ENCODE measurements around the gene CSMD2. TPM values are rescaled to one million over a fixed set of nuclear protein-coding genes. Genes with fewer than 3 reads are reported as not detected.

Gene CSMD2
- total and polyA plus RNA-seq, 2 donors (not counting 1 experiment from before 2014, with no cell fraction given) = 2.2 to 7.6 TPM

DNA sequence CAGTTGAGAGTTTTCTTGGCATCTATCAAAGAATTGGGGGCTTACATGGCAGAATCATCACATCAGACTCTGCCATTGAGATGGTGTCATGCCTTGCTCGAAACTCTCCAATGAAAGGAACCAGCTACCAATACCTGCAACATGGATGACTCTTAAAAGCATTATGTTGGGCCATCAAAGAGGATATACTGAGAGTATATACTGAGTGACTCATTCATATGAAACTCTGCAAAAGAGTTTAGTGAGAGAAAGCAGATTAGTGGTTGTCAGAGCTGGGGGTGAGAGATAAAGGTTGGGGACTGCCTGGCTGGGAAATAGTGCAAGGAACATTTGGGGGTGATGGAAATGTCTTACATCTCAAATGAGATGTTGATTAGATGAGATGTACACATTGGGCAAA, 315.8 kb downstream of the CSMD2 start:
- H3K4me1 ChIP-seq (ENCODE audit: control insufficient read depth, extremely low read depth, insufficient read depth, low read length) = no peaks in the 10 kb centered on the region
- H3K36me3 ChIP-seq (ENCODE audit: control insufficient read depth, insufficient read depth, low read length) = no peaks in the 10 kb centered on the region
- H2AFZ ChIP-seq (ENCODE audit: low read length) = no peak overlapping the region
- H3K79me2 ChIP-seq (ENCODE audit: control insufficient read depth, insufficient read depth, low read length) = no peaks in the 10 kb centered on the region
- H3K4me2 ChIP-seq (ENCODE audit: extremely low read depth, insufficient read depth, low read length) = no peak overlapping the region
- no peak overlapping the region for H3K9ac ChIP-seq (ENCODE audit: insufficient read depth, low read length)
- H4K20me1 ChIP-seq (ENCODE audit: control insufficient read depth, extremely low read depth, insufficient read depth, low read length) = no peaks in the 10 kb centered on the region
- H3K27ac ChIP-seq (ENCODE audit: insufficient read depth, low read length) = no peak overlapping the region
- no peaks in the 10 kb centered on the region for H3K27me3 ChIP-seq (ENCODE audit: control insufficient read depth, insufficient read depth, low read length)
- no peak overlapping the region for H3K4me3 ChIP-seq (replicated peaks in 1 of 4; ENCODE audit: control extremely low read depth in 1 of 4, insufficient read depth in 1 of 4, low read depth in 3 of 4, low read length in 4 of 4)
- TF ChIP-seq EZH2 (IDR thresholded peaks at IDR 0.05; ENCODE audit: low read length, missing control alignments) = no peak
- TF ChIP-seq, protein P1, sequence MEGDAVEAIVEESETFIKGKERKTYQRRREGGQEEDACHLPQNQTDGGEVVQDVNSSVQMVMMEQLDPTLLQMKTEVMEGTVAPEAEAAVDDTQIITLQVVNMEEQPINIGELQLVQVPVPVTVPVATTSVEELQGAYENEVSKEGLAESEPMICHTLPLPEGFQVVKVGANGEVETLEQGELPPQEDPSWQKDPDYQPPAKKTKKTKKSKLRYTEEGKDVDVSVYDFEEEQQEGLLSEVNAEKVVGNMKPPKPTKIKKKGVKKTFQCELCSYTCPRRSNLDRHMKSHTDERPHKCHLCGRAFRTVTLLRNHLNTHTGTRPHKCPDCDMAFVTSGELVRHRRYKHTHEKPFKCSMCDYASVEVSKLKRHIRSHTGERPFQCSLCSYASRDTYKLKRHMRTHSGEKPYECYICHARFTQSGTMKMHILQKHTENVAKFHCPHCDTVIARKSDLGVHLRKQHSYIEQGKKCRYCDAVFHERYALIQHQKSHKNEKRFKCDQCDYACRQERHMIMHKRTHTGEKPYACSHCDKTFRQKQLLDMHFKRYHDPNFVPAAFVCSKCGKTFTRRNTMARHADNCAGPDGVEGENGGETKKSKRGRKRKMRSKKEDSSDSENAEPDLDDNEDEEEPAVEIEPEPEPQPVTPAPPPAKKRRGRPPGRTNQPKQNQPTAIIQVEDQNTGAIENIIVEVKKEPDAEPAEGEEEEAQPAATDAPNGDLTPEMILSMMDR (conservative IDR thresholded peaks at IDR 0.05 in 1 of 2, IDR thresholded peaks at IDR 0.05 in 1 of 2; ENCODE audit: low read depth in 1 of 2, low read length in 2 of 2) = no peak
- peak in 1 of 2 donors; percentile 20 for DNase-seq (ENCODE audit: low read depth in 2 of 2)
- H3K9me3 ChIP-seq (ENCODE audit: control insufficient read depth, insufficient read depth, low read depth, low read length) = no peaks in the 10 kb centered on the region

DNA sequence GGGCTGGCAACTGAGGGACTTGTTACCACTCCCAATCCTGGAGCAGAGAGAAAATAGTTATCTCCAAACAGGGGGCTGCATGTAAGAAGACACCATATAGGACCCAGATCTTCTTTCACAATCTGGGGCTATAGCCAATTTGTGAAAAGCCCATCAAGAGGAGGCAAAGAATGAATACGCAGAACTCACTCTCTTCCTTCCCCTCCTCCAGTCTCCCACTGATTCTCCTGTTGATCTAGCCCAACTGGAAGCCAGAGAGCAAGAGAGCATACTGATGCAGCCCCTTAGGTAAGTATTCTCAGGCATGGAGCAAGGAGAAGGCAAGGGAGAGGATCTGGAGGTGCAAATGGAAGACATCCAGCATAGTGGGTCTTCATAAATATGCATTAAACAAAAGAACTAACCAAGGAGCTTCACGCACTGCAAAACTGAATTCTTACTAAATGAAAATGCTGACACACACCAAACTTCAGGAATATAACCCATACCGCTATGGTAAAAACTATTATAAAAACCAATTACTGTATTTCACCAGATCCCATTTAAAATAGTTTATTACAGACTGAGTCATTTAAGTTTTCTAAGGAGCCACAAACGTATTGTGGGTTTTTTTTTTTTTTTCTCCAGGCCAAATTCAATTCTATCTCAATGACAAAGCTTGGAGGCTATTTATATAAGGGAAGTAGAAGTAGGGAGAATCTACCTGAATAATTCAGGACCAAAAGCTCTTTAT, 316.7 kb downstream of the CSMD2 start:
- TF ChIP-seq, protein P1 (conservative IDR thresholded peaks at IDR 0.05 in 1 of 2, IDR thresholded peaks at IDR 0.05 in 1 of 2; ENCODE audit: low read depth in 1 of 2, low read length in 2 of 2) = no peak
- TF ChIP-seq EZH2 (IDR thresholded peaks at IDR 0.05; ENCODE audit: low read length, missing control alignments) = no peak

DNA sequence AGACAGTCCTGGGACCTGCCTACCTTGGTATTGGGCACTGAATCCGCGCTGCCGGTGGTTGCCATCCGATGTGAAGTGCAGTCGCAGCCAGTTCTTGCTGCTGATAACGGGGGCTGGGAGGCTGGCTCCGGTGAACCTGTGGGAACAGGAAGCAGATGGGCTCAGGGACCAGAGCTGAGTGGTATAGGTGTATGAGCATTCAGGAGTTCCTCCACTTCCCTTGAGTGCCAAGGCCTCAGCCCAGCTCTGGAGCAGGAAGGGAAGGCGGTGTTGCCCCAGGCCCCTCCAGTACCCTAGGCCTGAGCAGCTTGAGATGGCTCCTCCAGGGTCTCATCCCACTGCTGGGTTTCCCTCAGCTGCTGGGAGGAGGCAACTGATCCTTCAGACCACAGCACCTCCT, 318.2 kb downstream of the CSMD2 start:
- H3K9ac ChIP-seq (ENCODE audit: insufficient read depth, low read length) = no peak overlapping the region
- H3K79me2 ChIP-seq (ENCODE audit: control insufficient read depth, insufficient read depth, low read length) = no peaks in the 10 kb centered on the region
- H2AFZ ChIP-seq (ENCODE audit: low read length) = no peak overlapping the region
- H3K27me3 ChIP-seq (ENCODE audit: control insufficient read depth, insufficient read depth, low read length) = no peaks in the 10 kb centered on the region
- no peak overlapping the region for H3K27ac ChIP-seq (ENCODE audit: insufficient read depth, low read length)
- no peaks in the 10 kb centered on the region for H3K4me1 ChIP-seq (ENCODE audit: control insufficient read depth, extremely low read depth, insufficient read depth, low read length)
- H3K4me2 ChIP-seq (ENCODE audit: extremely low read depth, insufficient read depth, low read length) = no peak overlapping the region
- no peaks in the 10 kb centered on the region for H4K20me1 ChIP-seq (ENCODE audit: control insufficient read depth, extremely low read depth, insufficient read depth, low read length)
- H3K4me3 ChIP-seq (replicated peaks in 1 of 4; ENCODE audit: control extremely low read depth in 1 of 4, insufficient read depth in 1 of 4, low read depth in 3 of 4, low read length in 4 of 4) = no peak overlapping the region
- no peaks in the 10 kb centered on the region for H3K36me3 ChIP-seq (ENCODE audit: control insufficient read depth, insufficient read depth, low read length)
- DNase-seq (ENCODE audit: low read depth in 2 of 2) = no peak
- TF ChIP-seq, protein P1 (conservative IDR thresholded peaks at IDR 0.05 in 1 of 2, IDR thresholded peaks at IDR 0.05 in 1 of 2; ENCODE audit: low read depth in 1 of 2, low read length in 2 of 2) = no peak
- no peak for TF ChIP-seq EZH2 (IDR thresholded peaks at IDR 0.05; ENCODE audit: low read length, missing control alignments)
- no peaks in the 10 kb centered on the region for H3K9me3 ChIP-seq (ENCODE audit: control insufficient read depth, insufficient read depth, low read depth, low read length)

More for the DNA sequence above, 316.7 kb downstream of the CSMD2 start:
- Histone ChIP-seq H3K9ac (ENCODE audit: insufficient read depth, low read length) (no peak overlapping the region), H3K4me1 (ENCODE audit: control insufficient read depth, extremely low read depth, insufficient read depth, low read length) (no peaks in the 10 kb centered on the region), H3K27ac (ENCODE audit: insufficient read depth, low read length) (no peak overlapping the region), H4K20me1 (ENCODE audit: control insufficient read depth, extremely low read depth, insufficient read depth, low read length) (no peaks in the 10 kb centered on the region), H3K36me3 (ENCODE audit: control insufficient read depth, insufficient read depth, low read length) (no peaks in the 10 kb centered on the region), H3K4me2 (ENCODE audit: extremely low read depth, insufficient read depth, low read length) (no peak overlapping the region), H3K27me3 (ENCODE audit: control insufficient read depth, insufficient read depth, low read length) (no peaks in the 10 kb centered on the region), H3K79me2 (ENCODE audit: control insufficient read depth, insufficient read depth, low read length) (no peaks in the 10 kb centered on the region), H3K9me3 (ENCODE audit: control insufficient read depth, insufficient read depth, low read depth, low read length) (no peaks in the 10 kb centered on the region), H3K4me3 (replicated peaks in 1 of 4; ENCODE audit: control extremely low read depth in 1 of 4, insufficient read depth in 1 of 4, low read depth in 3 of 4, low read length in 4 of 4) (no peak overlapping the region), H2AFZ (ENCODE audit: low read length) (no peak overlapping the region)
- DNase-seq (ENCODE audit: low read depth in 2 of 2) = peak in 1 of 2 donors; percentile 32
